ENCODE results near the gene APC. TPM values are rescaled to one million over a fixed set of nuclear protein-coding genes. Genes with fewer than 3 reads are reported as not detected.
"Not testable (repeated sequence)": the region's sequence is repeated elsewhere in the genome, so short reads cannot be mapped to it uniquely, and the experiment has no call there.

The APC gene
- total RNA-seq, 6 experiments from 2014 or later: 51.9 to 69.2 (median 53.9) TPM

DNA sequence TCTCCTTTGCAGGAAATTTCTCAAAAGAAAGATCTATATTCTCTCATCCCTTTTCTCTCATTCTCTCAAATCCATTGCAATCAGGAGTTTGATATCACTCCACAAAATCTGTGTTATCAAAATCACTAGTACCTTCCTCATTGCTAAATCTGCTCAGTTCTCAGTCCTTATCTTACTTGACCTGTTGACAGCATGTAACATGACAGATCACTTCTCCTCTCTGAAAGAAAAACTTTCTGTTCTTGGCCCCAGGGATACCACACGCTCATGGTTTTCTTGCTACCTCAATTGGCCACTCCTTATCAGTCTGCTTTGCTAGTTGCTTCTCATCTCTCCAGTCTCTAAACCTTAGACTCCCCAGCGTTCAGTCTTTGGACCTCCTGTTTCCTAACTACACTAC lies 145.5 kb downstream of the APC start:
- Mint-ChIP-seq H3K36me3 (ENCODE audit: low read depth) (peaks cover 12% of the 10 kb centered on the region), H3K27me3 (ENCODE audit: insufficient read depth) (no peaks in the 10 kb centered on the region), H3K27ac (no peak overlapping the region), H3K4me1 (ENCODE audit: low read depth) (peaks cover 9% of the 10 kb centered on the region), H3K9me3 (no peaks in the 10 kb centered on the region), H3K4me3 (no peak overlapping the region)
- TF ChIP-seq, protein P1, sequence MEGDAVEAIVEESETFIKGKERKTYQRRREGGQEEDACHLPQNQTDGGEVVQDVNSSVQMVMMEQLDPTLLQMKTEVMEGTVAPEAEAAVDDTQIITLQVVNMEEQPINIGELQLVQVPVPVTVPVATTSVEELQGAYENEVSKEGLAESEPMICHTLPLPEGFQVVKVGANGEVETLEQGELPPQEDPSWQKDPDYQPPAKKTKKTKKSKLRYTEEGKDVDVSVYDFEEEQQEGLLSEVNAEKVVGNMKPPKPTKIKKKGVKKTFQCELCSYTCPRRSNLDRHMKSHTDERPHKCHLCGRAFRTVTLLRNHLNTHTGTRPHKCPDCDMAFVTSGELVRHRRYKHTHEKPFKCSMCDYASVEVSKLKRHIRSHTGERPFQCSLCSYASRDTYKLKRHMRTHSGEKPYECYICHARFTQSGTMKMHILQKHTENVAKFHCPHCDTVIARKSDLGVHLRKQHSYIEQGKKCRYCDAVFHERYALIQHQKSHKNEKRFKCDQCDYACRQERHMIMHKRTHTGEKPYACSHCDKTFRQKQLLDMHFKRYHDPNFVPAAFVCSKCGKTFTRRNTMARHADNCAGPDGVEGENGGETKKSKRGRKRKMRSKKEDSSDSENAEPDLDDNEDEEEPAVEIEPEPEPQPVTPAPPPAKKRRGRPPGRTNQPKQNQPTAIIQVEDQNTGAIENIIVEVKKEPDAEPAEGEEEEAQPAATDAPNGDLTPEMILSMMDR (IDR thresholded peaks at IDR 0.05): no peak
- DNase-seq: no peak

DNA sequence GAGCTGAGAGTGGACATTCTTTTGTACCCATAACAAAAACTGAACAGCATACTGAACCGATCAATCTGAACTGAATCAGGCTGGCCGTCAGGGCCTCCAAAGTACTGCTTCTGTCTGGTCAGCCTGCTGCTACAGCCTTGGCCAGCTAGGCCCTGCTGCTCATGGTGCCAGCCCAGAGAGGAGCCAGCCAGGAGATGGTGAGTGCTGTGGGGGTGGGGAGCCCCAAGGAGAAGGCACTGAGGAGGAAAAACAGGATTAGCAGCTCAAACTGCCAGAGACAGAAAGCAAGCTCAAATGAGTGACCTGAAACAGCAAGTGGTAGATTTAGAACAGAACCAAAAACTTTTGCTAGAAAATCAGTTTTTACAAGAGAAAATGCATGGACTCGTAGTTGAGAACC lies 147.3 kb downstream of the APC start:
- Mint-ChIP-seq H3K27ac (no peak overlapping the region), H3K4me3 (no peak overlapping the region), H3K9me3 (no peaks in the 10 kb centered on the region), H3K27me3 (ENCODE audit: insufficient read depth) (no peaks in the 10 kb centered on the region), H3K4me1 (ENCODE audit: low read depth) (no peaks in the 10 kb centered on the region), H3K36me3 (ENCODE audit: low read depth) (peaks cover 13% of the 10 kb centered on the region)
- no peak for DNase-seq
- TF ChIP-seq, protein P1 (IDR thresholded peaks at IDR 0.05): no peak

DNA sequence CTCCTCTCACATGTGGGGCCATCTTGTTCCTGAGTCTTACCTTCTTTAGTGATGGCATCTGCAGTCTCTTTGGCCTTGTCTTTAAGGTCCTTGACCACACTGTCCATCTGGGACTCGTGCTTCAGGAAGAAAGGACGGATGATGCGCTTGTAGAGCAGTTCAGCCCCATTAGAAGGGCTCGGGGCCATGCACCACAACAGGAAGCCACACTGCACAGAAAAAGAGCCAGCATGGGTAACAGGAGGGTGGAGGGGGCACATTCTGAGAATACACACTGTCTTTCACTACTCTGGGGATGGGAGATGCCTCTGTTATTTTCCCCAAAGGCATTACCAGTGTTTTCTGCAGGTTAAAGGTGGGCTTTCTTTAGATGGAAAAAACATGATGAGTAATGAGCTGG lies 149.3 kb downstream of the APC start:
- Mint-ChIP-seq H3K9me3 (no peaks in the 10 kb centered on the region), H3K4me1 (ENCODE audit: low read depth) (no peaks in the 10 kb centered on the region), H3K27me3 (ENCODE audit: insufficient read depth) (no peaks in the 10 kb centered on the region), H3K4me3 (no peak overlapping the region), H3K36me3 (ENCODE audit: low read depth) (peaks cover 19% of the 10 kb centered on the region), H3K27ac (no peak overlapping the region)
- TF ChIP-seq, protein P1 (IDR thresholded peaks at IDR 0.05): no peak
- no peak for DNase-seq

DNA sequence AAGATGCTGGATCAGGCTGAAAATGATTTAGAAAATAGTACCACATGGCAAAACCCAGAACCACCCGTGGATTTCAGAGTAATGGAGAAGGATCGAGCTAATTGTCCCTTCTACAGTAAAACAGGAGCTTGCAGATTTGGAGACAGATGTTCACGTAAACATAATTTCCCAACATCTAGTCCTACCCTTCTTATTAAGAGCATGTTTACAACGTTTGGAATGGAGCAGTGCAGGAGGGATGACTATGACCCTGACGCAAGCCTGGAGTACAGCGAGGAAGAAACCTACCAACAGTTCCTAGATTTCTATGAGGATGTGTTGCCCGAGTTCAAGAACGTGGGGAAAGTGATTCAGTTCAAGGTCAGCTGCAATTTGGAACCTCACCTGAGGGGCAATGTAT lies 154.4 kb downstream of the APC start:
- DNase-seq; H3K4me1 Mint-ChIP-seq (ENCODE audit: low read depth); H3K9me3 Mint-ChIP-seq; H3K27me3 Mint-ChIP-seq (ENCODE audit: insufficient read depth); H3K27ac Mint-ChIP-seq; H3K4me3 Mint-ChIP-seq: not testable (repeated sequence)
- peaks cover 20% of the 10 kb centered on the region for H3K36me3 Mint-ChIP-seq (ENCODE audit: low read depth)

DNA sequence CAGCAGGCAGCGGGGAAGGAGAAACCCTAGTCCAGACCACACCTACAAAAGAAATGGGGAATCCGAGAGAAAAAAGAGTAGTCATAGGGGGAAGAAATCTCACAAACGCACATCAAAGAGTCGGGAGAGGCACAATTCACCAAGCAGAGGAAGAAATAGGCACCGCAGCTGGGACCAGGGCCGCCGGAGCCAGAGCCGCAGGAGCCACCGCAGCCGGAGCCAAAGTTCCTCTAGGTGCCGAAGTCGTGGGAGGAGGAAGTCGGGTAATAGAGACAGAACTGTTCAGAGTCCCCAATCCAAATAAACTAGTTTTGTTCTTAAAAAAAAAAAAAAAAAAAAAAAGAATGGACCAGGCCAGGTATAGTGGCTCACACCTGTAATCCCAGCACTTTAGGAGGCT lies 155.1 kb downstream of the APC start:
- TF ChIP-seq, protein P1 (IDR thresholded peaks at IDR 0.05): no peak
- H3K4me3 Mint-ChIP-seq: no peak overlapping the region
- H3K27me3 Mint-ChIP-seq (ENCODE audit: insufficient read depth): no peaks in the 10 kb centered on the region
- H3K27ac Mint-ChIP-seq: peak overlapping the region; percentile 32; the same call in 1 of the 2 replicates
- no peaks in the 10 kb centered on the region for H3K4me1 Mint-ChIP-seq (ENCODE audit: low read depth)
- H3K9me3 Mint-ChIP-seq: no peaks in the 10 kb centered on the region
- peaks cover 25% of the 10 kb centered on the region for H3K36me3 Mint-ChIP-seq (ENCODE audit: low read depth)
- no peak for DNase-seq

DNA sequence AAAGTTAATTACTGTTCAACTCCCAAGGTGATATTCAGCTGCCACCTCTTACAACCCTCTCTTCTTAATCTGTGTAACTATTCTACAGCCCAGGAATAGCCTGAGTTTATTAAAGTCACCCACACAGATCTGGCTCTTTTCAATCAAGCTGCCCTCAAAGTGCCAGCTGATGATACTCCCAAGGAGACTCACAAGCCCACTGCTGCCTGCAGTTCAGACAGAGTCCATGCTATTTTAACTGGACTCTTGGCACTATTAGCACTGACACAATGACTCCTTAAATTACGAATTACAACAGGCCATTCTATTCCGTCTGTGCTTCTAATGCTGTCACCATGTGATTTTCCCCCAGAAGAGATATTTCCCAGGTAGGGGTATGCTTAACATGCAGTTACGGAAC lies 158.0 kb downstream of the APC start:
- Mint-ChIP-seq H3K4me3 (no peak overlapping the region), H3K9me3 (no peaks in the 10 kb centered on the region), H3K4me1 (ENCODE audit: low read depth) (no peaks in the 10 kb centered on the region), H3K27ac (0 out of 2 replicates have a peak overlapping the region, but pooled peaks have one; percentile 4), H3K27me3 (ENCODE audit: insufficient read depth) (no peaks in the 10 kb centered on the region), H3K36me3 (ENCODE audit: low read depth) (peaks cover 28% of the 10 kb centered on the region)
- TF ChIP-seq, protein P1 (IDR thresholded peaks at IDR 0.05): no peak
- DNase-seq: no peak

Other genes with a start within 250 kb of the APC start
- 10 to 100 TPM; 53.8 to 69.5 (median 58.9) TPM for gene SRP19, start 123.4 kb downstream of the APC start, total RNA-seq (2021; fragmentation: NEBNext Ultra II Directional; extraction: Animal tissue kit (Norgen Biotek cat#: 25700))
- 100 to 1,000 TPM in 4 of 6 experiments, 10 to 100 TPM in 2; 95.9 to 143 (median 107) TPM for gene REEP5, start 184.3 kb downstream of the APC start, total RNA-seq (2021; fragmentation: NEBNext Ultra II Directional; extraction: Animal tissue kit (Norgen Biotek cat#: 25700))
- gene DCP2, start 238.9 kb downstream of the APC start, total RNA-seq (2021; fragmentation: NEBNext Ultra II Directional; extraction: Animal tissue kit (Norgen Biotek cat#: 25700)): 10 to 100 TPM; 16.4 to 18.4 (median 18.0) TPM

Data from HFFc6 (cell line).